ENCODE data around the gene LHFPL6. TPM values are rescaled to one million over a fixed set of nuclear protein-coding genes. Genes with fewer than 3 reads are reported as not detected.

Gene LHFPL6
- total and polyA plus RNA-seq, 4 donors, result 22.7 to 115 (median 36.1) TPM

GRCh38 chr13:39452417-39452816, 150.6 kb downstream of the LHFPL6 start:
- 70 to 78% methylated on average over 3 of the region's 3 CpGs for WGBS, 2 donors

GRCh38 chr13:39451860-39452301, 151.1 kb downstream of the LHFPL6 start:
- ATAC-seq (ENCODE audit: insufficient read depth, low FRiP score), result no peak
- peaks cover 0 to 44% (median 21%) of the 10 kb centered on the region in 5 donors for H3K4me1 ChIP-seq (ENCODE audit: control insufficient read depth in 5 of 5, insufficient read depth in 5 of 5, low read length in 5 of 5)
- peak overlapping the region in 1 of 2 donors; percentile 87 for H3K27ac ChIP-seq (ENCODE audit: low read depth in 1 of 2, low read length in 1 of 2)
- 11 to 21% methylated on average over 4 of the region's 4 CpGs for WGBS, 2 donors
- H3K9ac ChIP-seq (ENCODE audit: insufficient read depth in 1 of 2, low read length in 2 of 2), result no peak overlapping the region
- no peaks in the 10 kb centered on the region for H3K36me3 ChIP-seq (ENCODE audit: control insufficient read depth in 4 of 4, insufficient read depth in 4 of 4, low read length in 4 of 4)
- no peaks in the 10 kb centered on the region for H3K9me3 ChIP-seq (ENCODE audit: control insufficient read depth in 4 of 4, insufficient read depth in 3 of 4, low read length in 3 of 4)
- no peak for TF ChIP-seq CTCF (IDR thresholded peaks at IDR 0.05; ENCODE audit: control extremely low read depth, extremely low read depth)
- DNase-seq, result peak; percentile 47 to 83 (median 80)
- H3K27me3 ChIP-seq (ENCODE audit: control insufficient read depth in 3 of 3, insufficient read depth in 3 of 3, low read length in 2 of 3), result no peaks in the 10 kb centered on the region
- H3K4me3 ChIP-seq, result no peak overlapping the region

More at GRCh38 chr13:39452417-39452816, 150.6 kb downstream of the LHFPL6 start:
- Histone ChIP-seq H3K27me3 (ENCODE audit: control insufficient read depth in 3 of 3, insufficient read depth in 3 of 3, low read length in 2 of 3) (no peaks in the 10 kb centered on the region), H3K4me3 (no peak overlapping the region), H3K36me3 (ENCODE audit: control insufficient read depth in 4 of 4, insufficient read depth in 4 of 4, low read length in 4 of 4) (no peaks in the 10 kb centered on the region), H3K27ac (ENCODE audit: low read depth in 1 of 2, low read length in 1 of 2) (peak overlapping the region in 1 of 2 donors; percentile 87), H3K9me3 (ENCODE audit: control insufficient read depth in 4 of 4, insufficient read depth in 3 of 4, low read length in 3 of 4) (peaks cover 0 to 2% (median 0%) of the 10 kb centered on the region in 4 donors), H3K9ac (ENCODE audit: insufficient read depth in 1 of 2, low read length in 2 of 2) (no peak overlapping the region), H3K4me1 (ENCODE audit: control insufficient read depth in 5 of 5, insufficient read depth in 5 of 5, low read length in 5 of 5) (peaks cover 0 to 42% (median 21%) of the 10 kb centered on the region in 5 donors)
- TF ChIP-seq CTCF (IDR thresholded peaks at IDR 0.05; ENCODE audit: control extremely low read depth, extremely low read depth), result no peak
- ATAC-seq (ENCODE audit: insufficient read depth, low FRiP score), result no peak
- DNase-seq, result no peak

GRCh38 chr13:39451301-39451700, 151.7 kb downstream of the LHFPL6 start:
- Histone ChIP-seq H3K9me3 (ENCODE audit: control insufficient read depth in 4 of 4, insufficient read depth in 3 of 4, low read length in 3 of 4) (no peaks in the 10 kb centered on the region), H3K27me3 (ENCODE audit: control insufficient read depth in 3 of 3, insufficient read depth in 3 of 3, low read length in 2 of 3) (no peaks in the 10 kb centered on the region), H3K9ac (ENCODE audit: insufficient read depth in 1 of 2, low read length in 2 of 2) (no peak overlapping the region), H3K36me3 (ENCODE audit: control insufficient read depth in 4 of 4, insufficient read depth in 4 of 4, low read length in 4 of 4) (no peaks in the 10 kb centered on the region), H3K4me1 (ENCODE audit: control insufficient read depth in 5 of 5, insufficient read depth in 5 of 5, low read length in 5 of 5) (peaks cover 0 to 44% (median 21%) of the 10 kb centered on the region in 5 donors), H3K4me3 (no peak overlapping the region), H3K27ac (ENCODE audit: low read depth in 1 of 2, low read length in 1 of 2) (no peak overlapping the region)
- 3 to 11% methylated on average over 1 of the region's 1 CpG for WGBS, 2 donors
- ATAC-seq (ENCODE audit: insufficient read depth, low FRiP score) (no peak), DNase-seq (peak in 2 of 3 donors; percentile 77 to 81)
- TF ChIP-seq CTCF (IDR thresholded peaks at IDR 0.05; ENCODE audit: control extremely low read depth, extremely low read depth), result no peak

GRCh38 chr13:39450176-39450575, 152.8 kb downstream of the LHFPL6 start:
- Histone ChIP-seq H3K4me3 (no peak overlapping the region), H3K9me3 (ENCODE audit: control insufficient read depth in 4 of 4, insufficient read depth in 3 of 4, low read length in 3 of 4) (no peaks in the 10 kb centered on the region), H3K9ac (ENCODE audit: insufficient read depth in 1 of 2, low read length in 2 of 2) (no peak overlapping the region), H3K36me3 (ENCODE audit: control insufficient read depth in 4 of 4, insufficient read depth in 4 of 4, low read length in 4 of 4) (no peaks in the 10 kb centered on the region), H3K4me1 (ENCODE audit: control insufficient read depth in 5 of 5, insufficient read depth in 5 of 5, low read length in 5 of 5) (peaks cover 0 to 40% (median 12%) of the 10 kb centered on the region in 5 donors), H3K27me3 (ENCODE audit: control insufficient read depth in 3 of 3, insufficient read depth in 3 of 3, low read length in 2 of 3) (no peaks in the 10 kb centered on the region), H3K27ac (ENCODE audit: low read depth in 1 of 2, low read length in 1 of 2) (no peak overlapping the region)
- no peak for TF ChIP-seq CTCF (IDR thresholded peaks at IDR 0.05; ENCODE audit: control extremely low read depth, extremely low read depth)
- ATAC-seq (ENCODE audit: insufficient read depth, low FRiP score) (no peak), DNase-seq (no peak)

Measured in lung (tissue), 12 donors.